ENCODE measurements around the gene NRP2. TPM values are rescaled to one million over a fixed set of nuclear protein-coding genes. Genes with fewer than 3 reads are reported as not detected.

NRP2 gene
- total RNA-seq, 2 experiments from 2014 or later: 0.26 to 5.7 TPM

DNA sequence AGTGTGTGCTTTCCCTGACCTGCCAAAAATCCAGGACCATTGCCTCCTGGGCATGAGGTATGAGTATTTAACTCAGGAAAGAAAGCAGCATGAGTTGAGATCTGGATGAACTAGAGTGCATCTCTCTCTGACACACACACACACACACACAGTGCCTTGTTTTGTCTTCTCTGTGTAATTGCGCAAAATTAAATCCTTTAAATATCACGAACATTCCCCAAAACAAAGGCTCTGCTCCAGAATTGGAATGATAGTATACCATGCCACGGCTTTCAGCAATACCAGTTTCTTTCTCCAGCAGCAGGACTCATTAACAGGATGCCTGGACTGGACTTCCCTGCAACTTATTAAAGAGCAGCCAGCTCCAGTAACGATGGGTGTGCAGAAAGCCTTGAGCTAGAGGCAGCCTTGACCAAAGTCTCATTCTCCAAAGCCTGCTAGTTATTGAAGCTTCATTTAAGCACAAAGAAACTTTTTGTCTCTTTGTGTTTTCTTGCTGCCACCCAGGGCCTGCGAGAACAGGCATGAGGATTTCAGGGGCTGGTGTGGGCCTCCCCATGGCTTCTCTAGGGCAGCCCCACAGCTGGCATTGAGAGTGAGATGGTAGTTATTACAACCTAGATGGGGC, 101.7 kb downstream of the NRP2 start:
- no peaks in the 10 kb centered on the region for H3K4me1 Mint-ChIP-seq

DNA sequence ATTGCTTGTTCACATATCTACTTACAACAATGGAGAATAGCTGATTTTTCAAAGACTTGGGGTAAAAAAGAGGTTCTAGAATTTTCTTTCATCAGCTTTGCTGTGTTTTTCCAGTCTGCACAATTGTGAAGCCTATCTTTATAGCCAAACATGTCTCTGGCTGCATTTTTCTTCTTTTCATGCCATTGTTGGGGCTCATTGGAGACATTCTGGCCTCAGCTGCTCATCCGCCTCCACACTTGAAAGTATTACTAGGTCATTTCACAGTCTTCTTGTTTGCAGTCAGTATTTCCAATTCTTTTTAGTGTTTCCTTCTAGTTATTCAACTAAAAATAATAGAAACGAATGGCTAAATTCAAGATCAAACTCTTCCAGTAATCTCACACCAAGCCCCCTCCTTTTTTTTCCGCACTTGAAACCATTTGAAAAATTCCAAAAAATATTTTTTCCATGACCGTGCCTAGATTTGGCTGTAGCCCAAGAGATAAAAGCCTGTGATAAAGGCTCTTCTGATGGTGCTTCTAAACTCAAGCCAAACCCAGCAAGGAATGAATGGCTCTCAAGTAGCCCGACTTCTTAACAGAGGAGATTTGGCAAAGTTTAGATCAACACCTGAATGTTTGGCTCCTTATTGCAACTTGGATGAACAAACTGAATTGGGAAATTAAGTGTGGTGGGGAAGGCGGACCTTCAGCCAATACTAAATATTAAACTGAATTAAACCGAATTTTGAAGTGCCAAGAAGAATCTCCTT, 103.4 kb downstream of the NRP2 start:
- Mint-ChIP-seq H3K4me3 (no peak overlapping the region), H3K9me3 (ENCODE audit: low read depth) (no peaks in the 10 kb centered on the region), H3K36me3 (no peaks in the 10 kb centered on the region), H3K4me1 (no peaks in the 10 kb centered on the region), H3K27me3 (peaks cover 19% of the 10 kb centered on the region), H3K27ac (no peak overlapping the region)
- ATAC-seq (no peak), DNase-seq (no peak)
- CTCF ChIA-PET: no interaction called here

More for the DNA sequence above, 101.7 kb downstream of the NRP2 start:
- DNase-seq (no peak), ATAC-seq (no peak)
- no peaks in the 10 kb centered on the region for H3K36me3 Mint-ChIP-seq
- CTCF ChIA-PET: no interaction called here
- H3K27me3 Mint-ChIP-seq: peaks cover 22% of the 10 kb centered on the region
- H3K27ac Mint-ChIP-seq: no peak overlapping the region
- H3K4me3 Mint-ChIP-seq: no peak overlapping the region
- H3K9me3 Mint-ChIP-seq (ENCODE audit: low read depth): no peaks in the 10 kb centered on the region

- Mint-ChIP-seq H3K27me3 (peaks cover 30% of the 10 kb centered on the region), H3K36me3 (no peaks in the 10 kb centered on the region), H3K4me3 (no peak overlapping the region), H3K4me1 (no peaks in the 10 kb centered on the region), H3K9me3 (ENCODE audit: low read depth) (no peaks in the 10 kb centered on the region), H3K27ac (no peak overlapping the region)
- no peak for DNase-seq
- CTCF ChIA-PET: no interaction called here
- ATAC-seq: no peak
Measured at GRCh38 chr2:205786976-205787375, 104.7 kb downstream of the NRP2 start.

DNA sequence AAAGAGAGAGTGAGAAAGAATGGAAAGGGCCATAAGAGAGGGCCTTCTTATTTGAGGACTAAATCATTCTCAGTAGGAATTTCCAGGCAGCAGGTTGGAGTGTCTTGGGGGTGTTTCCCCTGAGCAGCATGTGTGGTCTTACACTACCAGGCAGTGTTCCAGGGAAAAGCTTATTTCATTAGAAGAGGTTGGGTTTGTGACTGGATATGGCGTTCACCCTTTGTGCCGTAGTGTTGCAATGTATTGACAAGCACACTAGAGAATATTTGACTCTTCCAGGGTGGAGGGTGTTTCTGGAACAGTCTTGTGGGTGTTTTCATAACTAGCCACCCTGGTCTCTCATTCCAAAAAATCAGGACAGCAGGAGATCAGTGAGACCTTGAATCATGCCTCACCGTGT, 105.5 kb downstream of the NRP2 start:
- ATAC-seq (no peak), DNase-seq (no peak)
- H3K27ac Mint-ChIP-seq: no peak overlapping the region
- no peaks in the 10 kb centered on the region for H3K9me3 Mint-ChIP-seq (ENCODE audit: low read depth)
- no peak overlapping the region for H3K4me3 Mint-ChIP-seq
- H3K4me1 Mint-ChIP-seq: no peaks in the 10 kb centered on the region
- peaks cover 33% of the 10 kb centered on the region for H3K27me3 Mint-ChIP-seq
- CTCF ChIA-PET: interaction anchor here (0.7 kb wide), 1 partner anchor 1219 kb away, joined by 3 read pairs; no protein-coding TSS in a partner anchor
- no peaks in the 10 kb centered on the region for H3K36me3 Mint-ChIP-seq

DNA sequence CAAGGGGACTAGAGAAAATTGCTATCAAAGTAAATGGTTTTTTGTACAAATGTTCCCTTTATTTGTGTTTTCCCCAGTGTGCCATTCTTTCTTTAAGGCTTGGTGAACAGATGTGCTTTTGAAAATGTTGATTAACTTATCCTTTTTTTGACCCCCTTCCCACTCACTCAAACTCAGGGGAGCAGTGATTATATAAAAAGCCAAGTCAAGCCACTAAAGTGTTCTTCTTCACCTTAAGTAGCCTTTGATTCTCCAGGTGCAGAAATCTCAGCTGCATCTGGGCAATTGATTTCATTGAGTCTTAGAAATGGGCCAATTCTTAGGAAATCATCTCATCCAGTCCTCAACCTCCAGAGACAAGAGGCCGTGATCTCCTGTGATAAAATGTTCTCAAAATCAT, 107.6 kb downstream of the NRP2 start:
- DNase-seq (no peak), ATAC-seq (no peak)
- no peaks in the 10 kb centered on the region for H3K9me3 Mint-ChIP-seq (ENCODE audit: low read depth)
- CTCF ChIA-PET: no interaction called here
- no peaks in the 10 kb centered on the region for H3K4me1 Mint-ChIP-seq
- peaks cover 34% of the 10 kb centered on the region for H3K27me3 Mint-ChIP-seq
- no peak overlapping the region for H3K27ac Mint-ChIP-seq
- no peaks in the 10 kb centered on the region for H3K36me3 Mint-ChIP-seq
- H3K4me3 Mint-ChIP-seq: no peak overlapping the region

GRCh38 chr2:205792908-205793307, 110.6 kb downstream of the NRP2 start:
- ATAC-seq: no peak
- Mint-ChIP-seq H3K4me3 (no peak overlapping the region), H3K4me1 (no peaks in the 10 kb centered on the region), H3K27ac (no peak overlapping the region), H3K27me3 (peaks cover 19% of the 10 kb centered on the region), H3K9me3 (ENCODE audit: low read depth) (no peaks in the 10 kb centered on the region), H3K36me3 (no peaks in the 10 kb centered on the region)
- CTCF ChIA-PET: no interaction called here
- no peak for DNase-seq

- CTCF ChIA-PET: no interaction called here
- H3K9me3 Mint-ChIP-seq (ENCODE audit: low read depth): no peaks in the 10 kb centered on the region
- ATAC-seq: no peak
- no peaks in the 10 kb centered on the region for H3K36me3 Mint-ChIP-seq
- no peak overlapping the region for H3K27ac Mint-ChIP-seq
- H3K27me3 Mint-ChIP-seq: peaks cover 4% of the 10 kb centered on the region
- H3K4me3 Mint-ChIP-seq: no peak overlapping the region
- H3K4me1 Mint-ChIP-seq: no peaks in the 10 kb centered on the region
- no peak for DNase-seq
Measured at GRCh38 chr2:205796805-205797313, 114.6 kb downstream of the NRP2 start.

DNA sequence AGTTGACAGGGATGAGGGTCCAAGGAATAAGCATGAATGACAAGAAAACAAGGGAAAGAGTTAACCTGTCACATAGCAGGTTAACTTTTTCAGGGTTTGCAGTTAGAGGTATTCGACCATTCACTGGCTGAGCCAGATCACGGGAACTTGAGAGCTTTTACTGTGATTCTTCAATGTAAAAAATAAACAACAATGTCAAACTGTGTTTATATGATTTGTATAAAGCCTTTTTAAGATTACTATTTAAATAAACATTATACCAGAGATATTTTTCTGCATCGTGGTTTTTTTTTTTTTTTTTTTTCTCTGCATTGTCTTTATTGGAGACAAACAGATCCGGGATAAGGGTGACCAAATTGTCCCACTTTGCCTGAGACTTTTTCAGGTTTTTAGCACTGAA, 115.6 kb downstream of the NRP2 start:
- no peak for ATAC-seq
- DNase-seq: no peak
- no peak overlapping the region for H3K4me3 Mint-ChIP-seq
- no peak overlapping the region for H3K27ac Mint-ChIP-seq
- CTCF ChIA-PET: no interaction called here
- H3K9me3 Mint-ChIP-seq (ENCODE audit: low read depth): no peaks in the 10 kb centered on the region
- no peaks in the 10 kb centered on the region for H3K4me1 Mint-ChIP-seq
- no peaks in the 10 kb centered on the region for H3K36me3 Mint-ChIP-seq
- no peaks in the 10 kb centered on the region for H3K27me3 Mint-ChIP-seq

DNA sequence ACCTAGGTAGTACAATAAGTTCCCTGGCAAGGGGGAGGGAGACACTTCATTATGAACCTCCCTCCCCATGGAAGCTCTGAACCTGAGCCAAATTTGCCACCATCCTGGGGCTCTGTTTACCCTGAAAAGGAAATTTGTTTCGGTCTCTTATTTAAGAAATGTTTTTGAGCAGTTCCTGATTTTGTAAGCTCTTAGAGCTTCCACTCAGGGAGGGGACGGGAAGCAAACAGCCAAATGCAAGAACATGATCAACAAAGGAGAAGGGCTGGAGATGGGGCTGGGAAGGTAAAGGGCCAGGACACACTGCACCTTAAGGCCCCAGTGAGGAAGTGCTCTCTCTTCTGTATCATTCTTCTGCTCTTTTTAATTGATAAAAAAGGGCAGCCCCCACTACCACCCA, 117.9 kb downstream of the NRP2 start:
- no peak overlapping the region for H3K27ac Mint-ChIP-seq
- DNase-seq (no peak), ATAC-seq (no peak)
- H3K4me3 Mint-ChIP-seq: no peak overlapping the region
- H3K36me3 Mint-ChIP-seq: no peaks in the 10 kb centered on the region
- H3K27me3 Mint-ChIP-seq: peaks cover 5% of the 10 kb centered on the region
- CTCF ChIA-PET: no interaction called here
- H3K9me3 Mint-ChIP-seq (ENCODE audit: low read depth): no peaks in the 10 kb centered on the region
- no peaks in the 10 kb centered on the region for H3K4me1 Mint-ChIP-seq

DNA sequence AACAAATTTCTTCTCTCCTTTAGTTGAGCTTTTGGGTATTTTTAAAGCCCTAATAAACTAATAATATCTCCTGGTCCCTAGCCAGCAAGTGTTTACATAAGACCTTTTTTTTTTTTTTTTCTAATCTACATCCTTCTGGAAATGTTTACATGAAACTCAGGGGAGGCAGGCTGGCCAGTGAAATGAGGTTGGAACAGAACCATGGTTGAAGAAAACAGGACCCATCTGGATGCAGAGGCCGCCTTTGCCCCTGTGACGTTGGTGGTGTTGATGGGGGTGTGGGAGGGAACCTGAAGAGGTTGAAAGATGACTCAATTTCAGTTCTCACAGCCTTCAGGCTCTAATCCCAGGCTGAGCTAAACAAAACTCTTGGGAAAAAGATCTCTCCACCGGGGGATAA, 118.5 kb downstream of the NRP2 start:
- Mint-ChIP-seq H3K27me3 (peaks cover 5% of the 10 kb centered on the region), H3K9me3 (ENCODE audit: low read depth) (no peaks in the 10 kb centered on the region), H3K4me1 (no peaks in the 10 kb centered on the region), H3K4me3 (no peak overlapping the region), H3K36me3 (no peaks in the 10 kb centered on the region), H3K27ac (no peak overlapping the region)
- CTCF ChIA-PET: no interaction called here
- ATAC-seq (no peak), DNase-seq (no peak)

DNA sequence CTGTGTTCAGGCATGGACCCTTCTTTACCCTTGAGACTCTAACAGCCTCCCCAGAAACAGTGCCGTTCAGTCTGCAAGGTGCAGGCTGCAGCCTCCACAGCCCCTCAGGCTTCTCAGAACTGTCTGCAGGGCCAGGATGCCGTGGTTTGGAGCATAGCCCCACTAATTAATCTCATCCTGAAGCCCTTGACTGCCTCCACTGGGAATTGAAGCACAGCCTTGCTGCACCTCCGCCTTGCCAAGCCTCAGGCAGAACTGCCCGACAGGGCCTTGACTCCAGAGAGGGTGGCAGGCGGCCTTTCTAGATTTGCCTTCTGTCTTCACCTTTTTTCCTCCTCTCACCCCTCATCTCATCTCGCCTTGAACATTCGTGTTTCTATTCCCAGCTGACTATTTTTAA, 119.8 kb downstream of the NRP2 start:
- no peak overlapping the region for H3K4me3 Mint-ChIP-seq
- CTCF ChIA-PET: interaction anchor here (1.4 kb wide), 1 partner anchor 26 kb away, joined by 3 read pairs; no protein-coding TSS in a partner anchor
- no peaks in the 10 kb centered on the region for H3K36me3 Mint-ChIP-seq
- H3K27ac Mint-ChIP-seq: no peak overlapping the region
- DNase-seq: no peak
- no peaks in the 10 kb centered on the region for H3K9me3 Mint-ChIP-seq (ENCODE audit: low read depth)
- H3K27me3 Mint-ChIP-seq: peaks cover 5% of the 10 kb centered on the region
- H3K4me1 Mint-ChIP-seq: no peaks in the 10 kb centered on the region
- ATAC-seq: no peak

- Mint-ChIP-seq H3K9me3 (ENCODE audit: low read depth) (no peaks in the 10 kb centered on the region), H3K36me3 (no peaks in the 10 kb centered on the region), H3K4me3 (no peak overlapping the region), H3K27ac (no peak overlapping the region), H3K4me1 (no peaks in the 10 kb centered on the region), H3K27me3 (peaks cover 5% of the 10 kb centered on the region)
- ATAC-seq: no peak
- CTCF ChIA-PET: interaction anchor here (1.4 kb wide), 1 partner anchor 27 kb away, joined by 3 read pairs; no protein-coding TSS in a partner anchor
- DNase-seq: no peak
Measured at GRCh38 chr2:205802941-205803340, 120.6 kb downstream of the NRP2 start.

GRCh38 chr2:205803500-205803899, 121.2 kb downstream of the NRP2 start:
- Mint-ChIP-seq H3K36me3 (no peaks in the 10 kb centered on the region), H3K4me1 (no peaks in the 10 kb centered on the region), H3K27ac (no peak overlapping the region), H3K4me3 (no peak overlapping the region), H3K9me3 (ENCODE audit: low read depth) (no peaks in the 10 kb centered on the region), H3K27me3 (peaks cover 5% of the 10 kb centered on the region)
- DNase-seq: no peak
- no peak for ATAC-seq
- CTCF ChIA-PET: no interaction called here

- no peaks in the 10 kb centered on the region for H3K36me3 Mint-ChIP-seq
- no peak overlapping the region for H3K4me3 Mint-ChIP-seq
- ATAC-seq: no peak
- CTCF ChIA-PET: no interaction called here
- no peak overlapping the region for H3K27ac Mint-ChIP-seq
- no peaks in the 10 kb centered on the region for H3K9me3 Mint-ChIP-seq (ENCODE audit: low read depth)
- no peak for DNase-seq
- no peaks in the 10 kb centered on the region for H3K4me1 Mint-ChIP-seq
- H3K27me3 Mint-ChIP-seq: peaks cover 5% of the 10 kb centered on the region
Measured at GRCh38 chr2:205805136-205805535, 122.8 kb downstream of the NRP2 start.
